GM12891 (cell line): ENCODE measurements around the gene NEK10.

ENCODE experiments used
- POLR2A ChIP-seq: IDR thresholded peaks from 2 replicates; pipeline ENCODE4 v1.6.1; 2011; ENCODE audit warnings: low read depth, low read length, control low read depth
- POLR2AphosphoS5 ChIP-seq: IDR thresholded peaks from 2 replicates; pipeline ENCODE4 v1.6.1; 2011; ENCODE audit warnings: low read depth, low read length, control low read depth
- POU2F2 ChIP-seq: IDR thresholded peaks from 2 replicates; pipeline ENCODE4 v1.6.1; 2011; ENCODE audit warnings: low read depth, mild to moderate bottlenecking, control low read depth, low read length, moderate library complexity
- SPI1 ChIP-seq: IDR thresholded peaks from 2 replicates; pipeline ENCODE4 v1.6.1; 2011; ENCODE audit warnings: low read depth, low read length, control low read depth
- TAF1 ChIP-seq: IDR thresholded peaks from 2 replicates; pipeline ENCODE4 v1.6.1; 2011; ENCODE audit warnings: low read depth, low read length, control low read depth

- TF ChIP-seq POLR2A, result no peak
- TF ChIP-seq POLR2AphosphoS5, result no peak
- TF ChIP-seq SPI1, result no peak
- no peak for TF ChIP-seq TAF1
- TF ChIP-seq POU2F2, result no peak
Measured at GRCh38 chr3:27293939-27294338, 75.2 kb downstream of the NEK10 start.
